BJ (cell line): ENCODE data around the gene EDIL3. TPM values are rescaled to one million over a fixed set of nuclear protein-coding genes. Genes with fewer than 3 reads are reported as not detected.

ENCODE experiments used
- CTCF ChIA-PET: fragments of 350-600 bp; formaldehyde crosslinking; extraction: SDS; loops from one replicate; lab custom pipeline; 2021; ENCODE audit warnings: antibody characterized with exemption, inconsistent platforms; lab: Yijun Ruan, JAX
- POLR2A ChIA-PET: fragments of 300-600 bp; sonication (Branson Sonifier 250); formaldehyde crosslinking; extraction: SDS; loops from one replicate; lab custom pipeline; 2021; ENCODE audit warnings: antibody characterized with exemption; lab: Charles Lee
- DNase-seq: peaks from one replicate; pipeline ENCODE4 v3.0.0-alpha.2; 2011; ENCODE audit warnings: low read depth
- H3K27me3 ChIP-seq: 2 replicates; pipeline ENCODE4 v1.6.0; 2011; ENCODE audit warnings: low read length; ENCODE audit not compliant: control insufficient read depth, insufficient read depth
- H3K36me3 ChIP-seq: 2 replicates; pipeline ENCODE4 v1.5.1; 2011; ENCODE audit warnings: low read length; ENCODE audit not compliant: control insufficient read depth, insufficient read depth
- H3K4me3 ChIP-seq: 2 replicates; pipeline ENCODE4 v1.5.1; 2011; ENCODE audit warnings: low read depth, mild to moderate bottlenecking, control low read depth, low read length
- polyA plus RNA-seq: library from polyadenylated mRNA; depleted of rRNA; stranded (reverse); fragments of >200 nt; gene quantifications from 2 replicates; pipeline ENCODE4 v1.2.3, GENCODE V29; 2011
- TF ChIP-seq, protein P1 (sequence below): IDR thresholded peaks from 2 replicates; pipeline ENCODE4 v1.5.1; 2011; ENCODE audit warnings: low read depth, mild to moderate bottlenecking, control low read depth, inconsistent platforms, low read length, moderate library complexity; ENCODE audit not compliant: insufficient read depth

Gene EDIL3
- polyA plus RNA-seq, 1 experiment: 8.4 TPM

DNA sequence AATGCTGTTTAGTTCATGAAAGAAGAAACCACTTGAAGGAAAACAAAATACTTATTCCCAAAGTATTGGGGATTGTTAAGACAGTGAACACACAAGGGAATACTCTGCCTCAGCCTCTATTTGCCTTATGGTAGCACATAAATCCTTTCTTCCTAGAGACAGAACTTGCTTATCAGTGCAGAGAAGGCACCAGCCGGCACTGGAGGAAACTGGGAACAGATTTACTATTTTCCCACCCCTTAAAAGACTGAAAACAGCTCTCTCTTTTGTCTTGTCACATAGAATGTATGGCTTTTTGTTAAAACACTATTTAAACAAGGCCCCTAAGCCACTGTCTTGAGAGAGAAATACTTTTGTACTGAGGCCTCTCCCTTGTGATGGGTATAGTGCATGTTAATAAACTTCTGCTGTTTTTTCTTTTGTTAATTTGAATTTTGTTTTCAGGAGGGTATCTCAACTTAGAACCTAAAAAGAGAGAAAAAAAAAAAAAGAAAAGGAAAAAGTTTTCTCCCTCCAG, 40.7 kb upstream of the EDIL3 start:
- DNase-seq: no peak
- POLR2A ChIA-PET: no interaction called here
- TF ChIP-seq, protein P1, sequence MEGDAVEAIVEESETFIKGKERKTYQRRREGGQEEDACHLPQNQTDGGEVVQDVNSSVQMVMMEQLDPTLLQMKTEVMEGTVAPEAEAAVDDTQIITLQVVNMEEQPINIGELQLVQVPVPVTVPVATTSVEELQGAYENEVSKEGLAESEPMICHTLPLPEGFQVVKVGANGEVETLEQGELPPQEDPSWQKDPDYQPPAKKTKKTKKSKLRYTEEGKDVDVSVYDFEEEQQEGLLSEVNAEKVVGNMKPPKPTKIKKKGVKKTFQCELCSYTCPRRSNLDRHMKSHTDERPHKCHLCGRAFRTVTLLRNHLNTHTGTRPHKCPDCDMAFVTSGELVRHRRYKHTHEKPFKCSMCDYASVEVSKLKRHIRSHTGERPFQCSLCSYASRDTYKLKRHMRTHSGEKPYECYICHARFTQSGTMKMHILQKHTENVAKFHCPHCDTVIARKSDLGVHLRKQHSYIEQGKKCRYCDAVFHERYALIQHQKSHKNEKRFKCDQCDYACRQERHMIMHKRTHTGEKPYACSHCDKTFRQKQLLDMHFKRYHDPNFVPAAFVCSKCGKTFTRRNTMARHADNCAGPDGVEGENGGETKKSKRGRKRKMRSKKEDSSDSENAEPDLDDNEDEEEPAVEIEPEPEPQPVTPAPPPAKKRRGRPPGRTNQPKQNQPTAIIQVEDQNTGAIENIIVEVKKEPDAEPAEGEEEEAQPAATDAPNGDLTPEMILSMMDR: no peak
- CTCF ChIA-PET: no interaction called here
- Histone ChIP-seq H3K4me3 (no peak overlapping the region), H3K27me3 (no peaks in the 10 kb centered on the region), H3K36me3 (no peaks in the 10 kb centered on the region)

DNA sequence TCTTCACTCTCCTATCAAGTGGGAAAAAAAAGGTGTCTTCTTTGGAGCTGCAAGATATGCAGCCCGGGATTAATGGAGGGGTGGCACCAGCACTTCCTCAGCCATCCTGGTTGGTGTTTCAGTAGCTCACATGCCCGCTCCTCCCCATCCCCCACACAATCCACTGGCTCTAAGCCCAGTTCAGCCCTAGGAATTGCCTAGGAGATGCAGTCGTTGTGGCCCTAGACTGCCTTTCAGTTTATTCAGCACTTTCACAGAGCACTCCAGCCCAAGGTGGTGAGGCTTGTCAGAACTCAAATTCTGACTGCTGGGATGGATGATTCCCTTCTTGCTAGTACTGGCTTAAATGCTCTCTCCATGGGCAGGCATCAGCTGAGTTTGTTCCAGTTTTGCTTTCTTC, 35.1 kb upstream of the EDIL3 start:
- POLR2A ChIA-PET: no interaction called here
- TF ChIP-seq, protein P1: no peak
- H3K36me3 ChIP-seq: no peaks in the 10 kb centered on the region
- H3K27me3 ChIP-seq: no peaks in the 10 kb centered on the region
- no peak overlapping the region for H3K4me3 ChIP-seq
- no peak for DNase-seq
- CTCF ChIA-PET: no interaction called here

DNA sequence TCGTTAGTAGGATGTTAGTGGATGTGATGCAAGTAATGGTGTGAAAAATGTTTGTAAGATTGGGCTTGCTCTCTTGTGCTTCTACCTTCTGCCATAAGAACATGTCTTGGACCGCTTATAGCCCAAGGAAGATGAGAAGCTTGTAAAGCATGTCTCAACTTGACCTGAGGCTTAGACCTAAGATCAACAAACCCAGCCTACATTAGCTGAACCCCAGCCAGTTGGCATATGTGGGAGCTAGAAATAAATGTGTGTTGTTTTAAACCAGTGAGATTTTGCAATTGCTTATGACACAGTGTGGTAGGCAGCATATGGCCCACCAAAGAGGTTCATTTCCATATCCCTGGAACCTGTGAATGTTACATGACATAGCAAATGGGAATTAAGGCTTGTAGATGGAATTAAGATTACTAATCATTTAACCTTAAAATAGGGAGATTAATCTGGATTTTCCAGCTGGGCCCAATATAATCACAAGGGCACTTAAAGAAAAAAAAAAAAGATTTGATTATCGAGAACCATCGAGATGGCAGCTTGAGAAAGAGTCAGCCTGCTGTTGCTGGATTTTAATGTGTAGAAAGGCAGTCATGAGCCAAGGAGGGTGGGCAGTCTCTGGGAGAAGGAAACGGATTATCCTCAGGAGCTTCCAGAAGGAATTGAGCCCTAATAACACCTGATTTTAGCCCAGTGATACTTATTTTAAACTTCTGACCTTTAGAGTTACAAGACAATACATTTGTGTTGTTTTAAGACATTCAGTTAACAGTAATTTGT, 27.3 kb upstream of the EDIL3 start:
- TF ChIP-seq, protein P1: no peak
- Histone ChIP-seq H3K27me3 (no peaks in the 10 kb centered on the region), H3K4me3 (no peak overlapping the region), H3K36me3 (no peaks in the 10 kb centered on the region)
- ChIA-PET POLR2A (no interaction called here), CTCF (no interaction called here)
- no peak for DNase-seq

DNA sequence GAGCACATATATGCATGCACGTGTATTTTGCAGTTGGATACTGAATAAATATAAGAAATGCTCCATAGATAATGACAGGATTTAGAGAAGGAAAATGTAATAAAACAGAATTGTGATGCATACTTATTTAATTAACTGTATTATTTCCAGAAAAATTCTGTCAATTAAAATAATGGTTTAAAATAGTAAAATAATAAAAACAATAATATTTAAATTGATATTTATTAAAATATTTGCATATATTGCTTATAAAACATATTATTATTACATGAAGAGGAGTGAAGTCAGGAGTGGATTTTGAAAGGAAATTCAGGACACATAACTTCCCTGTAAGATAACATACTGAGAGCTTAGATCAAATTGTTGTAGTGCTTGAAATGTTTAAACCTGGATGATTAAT, 21.4 kb upstream of the EDIL3 start:
- no peaks in the 10 kb centered on the region for H3K36me3 ChIP-seq
- CTCF ChIA-PET: no interaction called here
- DNase-seq: no peak
- POLR2A ChIA-PET: no interaction called here
- no peaks in the 10 kb centered on the region for H3K27me3 ChIP-seq
- H3K4me3 ChIP-seq: no peak overlapping the region
- TF ChIP-seq, protein P1: no peak

DNA sequence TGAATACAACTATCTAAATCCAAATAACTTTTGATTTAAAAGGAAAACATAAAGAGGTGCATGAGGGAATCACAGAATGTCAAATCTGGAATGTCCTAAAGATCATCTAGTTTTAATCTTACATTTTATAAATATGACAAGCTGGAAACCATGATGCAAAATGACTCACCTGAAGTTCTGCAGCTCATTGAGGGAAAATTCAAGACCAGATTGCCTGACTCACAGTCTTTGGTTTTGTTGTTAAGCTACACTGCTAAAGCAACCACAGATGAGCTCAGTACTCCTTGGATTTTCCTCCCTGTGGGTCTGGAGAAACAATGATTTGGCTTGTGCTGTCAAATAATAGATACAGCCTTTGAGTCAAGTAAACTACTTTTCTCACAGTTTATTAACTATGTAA, 19.1 kb upstream of the EDIL3 start:
- peak; percentile 7 for DNase-seq
- Histone ChIP-seq H3K36me3 (no peaks in the 10 kb centered on the region), H3K4me3 (no peak overlapping the region), H3K27me3 (no peaks in the 10 kb centered on the region)
- TF ChIP-seq, protein P1: no peak
- ChIA-PET CTCF (no interaction called here), POLR2A (no interaction called here)
